ENCODE results near the gene TMEM171.

TMEM171 gene

GRCh38 chr5:73122875-73123810 is 2.8 kb downstream of the TMEM171 start:
- no peak for DNase-seq

GRCh38 chr5:73125289-73125688 is 4.9 kb downstream of the TMEM171 start:
- DNase-seq, result no peak

- no peak for DNase-seq
These were observed 6.0 kb downstream of the TMEM171 start for GRCh38 chr5:73126381-73126780.

- no peak for DNase-seq
These were observed 6.6 kb downstream of the TMEM171 start for GRCh38 chr5:73126957-73127356.

- no peak for DNase-seq
These were observed 8.8 kb downstream of the TMEM171 start for GRCh38 chr5:73129143-73129542.

- no peak for DNase-seq
These were observed 10.4 kb downstream of the TMEM171 start for GRCh38 chr5:73130811-73131210.

GRCh38 chr5:73131711-73132425 is 11.5 kb downstream of the TMEM171 start:
- no peak for DNase-seq

DNA sequence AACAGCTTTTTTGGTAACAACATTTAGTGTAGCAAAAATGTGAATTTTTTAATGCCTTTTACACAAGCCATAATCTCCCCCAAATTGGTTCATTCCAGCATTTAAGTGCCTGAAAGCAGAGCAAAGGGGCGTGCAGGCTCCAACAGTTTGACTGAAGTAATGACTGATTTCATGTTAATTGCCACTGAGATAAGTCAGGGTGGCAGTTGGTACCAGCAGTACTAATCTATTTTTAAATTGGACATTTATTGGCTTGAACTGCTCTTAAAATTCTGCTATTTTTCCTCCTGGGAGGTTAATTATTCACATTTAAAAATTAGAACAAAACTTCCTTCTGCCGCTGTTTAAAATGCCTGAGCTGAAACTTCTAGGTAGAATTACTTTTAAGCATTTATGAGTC is 12.4 kb downstream of the TMEM171 start:
- no peak for DNase-seq

- no peak for DNase-seq
These were observed 14.6 kb downstream of the TMEM171 start for GRCh38 chr5:73135021-73135420.

DNA sequence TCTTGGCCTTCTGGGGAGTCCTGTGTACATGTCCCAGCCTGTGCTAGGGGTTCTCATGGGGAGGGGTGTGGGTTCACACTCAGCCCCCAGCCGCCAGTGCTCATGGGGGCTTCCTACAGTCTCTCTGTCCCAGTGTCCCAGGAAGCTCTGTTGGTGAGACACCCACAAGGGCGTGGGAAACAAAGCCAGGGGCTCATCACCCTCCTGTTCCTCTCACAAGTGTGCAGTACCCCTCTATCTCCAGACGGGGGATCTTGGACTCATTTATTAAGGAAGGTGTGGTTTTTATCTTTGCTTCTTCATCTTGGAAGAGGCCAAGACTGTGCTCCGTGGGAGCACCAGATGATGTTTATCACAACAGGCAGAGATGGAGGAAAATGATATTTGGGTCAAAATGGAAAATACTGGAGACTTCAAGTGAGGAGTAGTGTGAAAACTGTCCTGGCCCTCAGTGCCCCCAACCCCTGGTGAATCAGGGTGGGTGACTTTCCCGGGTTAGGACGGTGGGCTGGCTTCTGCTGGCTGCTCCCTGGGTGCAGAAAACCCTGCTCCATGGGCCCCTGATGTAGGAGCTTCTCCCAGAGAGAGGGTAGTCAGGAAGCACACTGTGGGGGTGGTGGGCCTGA is 15.2 kb downstream of the TMEM171 start:
- DNase-seq, result no peak

GRCh38 chr5:73136055-73136562 is 15.7 kb downstream of the TMEM171 start:
- DNase-seq, result no peak

DNA sequence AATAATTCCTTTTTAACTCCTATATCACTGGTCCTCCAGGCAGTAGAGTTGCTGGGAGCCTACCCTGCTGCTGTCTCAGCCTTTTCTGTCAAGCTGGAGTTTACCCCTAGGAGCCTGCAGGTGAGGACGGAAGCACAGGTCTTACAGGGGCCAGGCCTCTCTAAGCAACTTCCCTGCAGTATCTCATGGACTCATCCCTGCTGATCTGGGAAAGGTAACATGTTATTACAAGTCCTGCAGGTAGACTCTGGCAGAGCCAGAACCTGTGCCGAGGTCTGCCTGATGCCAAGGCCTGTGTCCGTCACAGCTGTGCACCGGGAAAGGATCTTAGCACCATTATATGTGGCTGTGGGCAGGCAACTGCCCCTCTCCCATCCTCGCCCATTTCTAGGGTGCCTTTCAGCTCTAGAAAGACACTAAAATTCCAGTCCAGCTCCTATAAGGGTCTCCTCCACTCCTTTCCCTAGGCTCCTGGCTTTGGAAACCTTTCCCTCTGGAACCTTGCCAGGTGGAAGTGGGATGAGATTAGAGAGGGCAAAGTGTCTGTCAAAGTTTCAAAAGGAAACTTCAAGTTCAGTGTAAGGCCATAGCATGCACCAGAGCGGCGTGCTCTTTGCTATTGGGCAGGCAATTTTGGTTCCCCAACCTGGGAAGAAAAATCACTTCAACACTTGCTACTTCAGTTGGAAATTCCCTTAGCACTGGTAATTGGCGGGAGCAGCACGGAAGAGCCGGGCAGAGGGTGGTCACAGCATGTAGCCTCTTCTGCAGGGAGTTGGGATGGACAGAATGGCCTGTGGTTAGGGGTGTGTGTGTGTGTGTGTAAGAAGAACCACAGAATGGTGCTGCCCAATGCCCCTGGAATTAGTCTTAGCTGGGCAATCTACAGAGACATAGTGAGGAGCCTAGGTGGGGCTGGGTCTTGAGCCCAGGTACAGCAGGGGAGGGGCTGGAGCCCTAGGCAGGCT is 17.5 kb downstream of the TMEM171 start:
- DNase-seq, result no peak

DNA sequence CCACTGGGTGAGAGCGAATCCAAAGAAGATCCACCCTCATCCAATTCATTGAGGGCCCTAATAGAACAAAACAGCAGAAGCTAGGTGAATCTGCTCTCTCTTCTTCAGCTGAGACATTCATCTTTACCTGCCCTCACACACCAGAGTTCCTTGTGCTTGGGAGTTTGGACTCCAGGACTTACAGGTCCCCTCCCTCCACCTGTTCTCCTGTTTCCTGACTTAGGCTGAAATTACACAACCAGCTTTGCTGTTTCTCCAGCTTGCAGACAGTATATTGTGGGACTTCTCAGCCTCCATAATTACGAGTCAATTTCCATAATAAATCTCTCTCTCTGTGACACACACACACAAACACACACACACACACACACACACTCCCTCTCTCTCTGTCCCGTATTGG is 19.1 kb downstream of the TMEM171 start:
- DNase-seq, result no peak

DNA sequence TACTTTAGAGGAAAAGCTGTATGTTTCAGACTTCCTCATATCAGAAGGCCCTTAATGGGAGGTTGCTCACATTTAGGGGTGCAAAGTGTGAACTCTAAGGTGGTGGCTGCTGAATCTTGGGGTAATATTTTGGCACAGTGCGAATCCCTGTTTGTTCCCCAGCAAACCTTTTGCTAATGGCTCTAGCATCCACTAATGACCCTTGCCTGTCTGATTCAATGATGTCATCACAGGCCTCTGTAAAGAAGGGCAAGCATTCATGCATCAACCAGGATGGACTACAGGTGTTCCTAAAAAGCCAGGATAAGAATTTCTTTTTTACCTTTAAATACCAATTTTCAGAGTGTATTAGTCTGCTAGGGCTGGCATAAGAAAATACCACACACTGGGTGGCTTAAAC is 20.4 kb downstream of the TMEM171 start:
- no peak for DNase-seq

- no peak for DNase-seq
These were observed 21.7 kb downstream of the TMEM171 start for GRCh38 chr5:73142035-73142434.

GRCh38 chr5:73143716-73144115 is 23.3 kb downstream of the TMEM171 start:
- DNase-seq, result no peak

DNA sequence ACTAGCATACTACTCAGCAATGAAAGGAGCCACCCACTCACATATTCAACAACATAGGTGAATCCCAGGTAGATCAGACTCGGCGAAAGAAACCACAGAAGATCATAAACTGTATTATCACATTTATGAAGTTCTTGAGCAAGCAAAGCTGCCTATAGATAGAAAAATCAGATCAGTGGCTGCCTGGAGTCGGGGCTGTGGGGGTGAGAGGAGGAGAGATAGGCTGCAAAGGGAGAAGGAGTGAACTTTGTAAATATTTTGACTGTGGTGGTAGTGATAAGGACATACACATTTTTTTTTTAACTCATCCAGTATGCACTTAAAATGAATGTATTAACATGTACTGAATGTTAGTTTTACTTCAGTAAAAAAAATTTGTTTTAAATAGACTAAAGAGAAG is 29.2 kb downstream of the TMEM171 start:
- no peak for DNase-seq

DNA sequence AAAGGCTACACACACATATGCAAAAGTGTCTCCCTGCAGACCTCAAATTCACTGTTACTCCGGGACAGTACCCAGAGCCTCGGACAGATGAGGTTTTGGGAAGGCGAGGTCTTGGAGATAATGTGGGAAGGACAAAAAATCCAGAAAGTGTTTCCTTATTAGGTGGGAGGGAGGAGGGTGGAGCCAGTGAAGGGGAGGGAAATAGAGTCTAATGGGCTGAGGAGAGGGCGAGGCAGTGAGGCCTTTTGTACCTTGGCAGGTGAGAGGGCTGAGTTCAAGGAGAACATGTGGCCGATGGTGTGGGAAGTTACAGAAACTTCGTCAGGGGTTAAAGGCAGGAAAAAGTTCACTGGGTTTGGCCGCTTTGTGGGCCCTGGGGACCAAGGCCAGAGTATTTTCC is 30.5 kb downstream of the TMEM171 start:
- DNase-seq, result no peak

DNA sequence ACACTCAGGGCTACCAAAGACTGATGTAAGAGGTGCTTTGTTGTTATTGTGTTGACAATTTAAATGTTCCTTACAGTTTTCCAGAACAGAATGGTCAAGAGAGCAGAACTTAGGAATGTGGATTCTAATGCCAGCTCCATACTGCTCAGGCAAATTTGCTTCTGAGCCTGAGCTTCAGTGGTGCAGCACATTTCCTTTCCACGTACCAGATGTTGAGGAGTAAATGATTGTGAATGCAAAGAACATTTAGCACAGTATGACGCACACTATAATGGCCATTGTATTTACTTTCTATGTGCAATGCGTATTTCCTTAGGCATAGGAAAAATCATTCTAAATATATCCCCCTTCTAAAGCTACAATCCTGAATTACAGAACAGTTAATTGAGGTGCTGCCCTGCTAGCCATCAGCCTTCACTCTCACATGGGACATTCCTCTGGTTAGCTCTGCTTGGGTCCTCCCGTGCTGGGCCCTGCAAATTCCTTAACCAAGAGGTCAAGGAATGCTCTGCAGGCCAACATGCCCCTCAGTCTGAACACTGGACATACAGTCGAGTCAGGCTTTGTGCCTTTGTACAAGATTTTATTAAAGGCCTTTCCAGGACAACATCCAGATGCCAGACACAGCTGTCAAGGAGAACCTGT is 31.5 kb downstream of the TMEM171 start:
- no peak for DNase-seq

GRCh38 chr5:73152411-73153388 is 32.3 kb downstream of the TMEM171 start:
- DNase-seq, result no peak

- no peak for DNase-seq
These were observed 33.1 kb downstream of the TMEM171 start for GRCh38 chr5:73153513-73153912.
